Measurements from ENCODE around the gene KIAA0513. TPM values are rescaled to one million over a fixed set of nuclear protein-coding genes. Genes with fewer than 3 reads are reported as not detected.
A peak's percentile ranks its signal among the peaks of the same experiment; 100 is the strongest.
"Not testable (repeated sequence)": the region's sequence is repeated elsewhere in the genome, so short reads cannot be mapped to it uniquely, and the experiment has no call there.

The KIAA0513 gene
- total RNA-seq, 1 experiment from 2014 or later, result 8.9 TPM

GRCh38 chr16:85111184-85111583, 83.6 kb downstream of the KIAA0513 start:
- DNase-seq (ENCODE audit: low spot score), result no peak

- no peak for DNase-seq (ENCODE audit: low spot score)
Observed at GRCh38 chr16:85112364-85112763, 84.8 kb downstream of the KIAA0513 start, which contains the start of gene CIBAR2. Gene CIBAR2 (minus strand): TSS chr16:85112472. CDS start chr16:85112352, 120 bp downstream.

DNA sequence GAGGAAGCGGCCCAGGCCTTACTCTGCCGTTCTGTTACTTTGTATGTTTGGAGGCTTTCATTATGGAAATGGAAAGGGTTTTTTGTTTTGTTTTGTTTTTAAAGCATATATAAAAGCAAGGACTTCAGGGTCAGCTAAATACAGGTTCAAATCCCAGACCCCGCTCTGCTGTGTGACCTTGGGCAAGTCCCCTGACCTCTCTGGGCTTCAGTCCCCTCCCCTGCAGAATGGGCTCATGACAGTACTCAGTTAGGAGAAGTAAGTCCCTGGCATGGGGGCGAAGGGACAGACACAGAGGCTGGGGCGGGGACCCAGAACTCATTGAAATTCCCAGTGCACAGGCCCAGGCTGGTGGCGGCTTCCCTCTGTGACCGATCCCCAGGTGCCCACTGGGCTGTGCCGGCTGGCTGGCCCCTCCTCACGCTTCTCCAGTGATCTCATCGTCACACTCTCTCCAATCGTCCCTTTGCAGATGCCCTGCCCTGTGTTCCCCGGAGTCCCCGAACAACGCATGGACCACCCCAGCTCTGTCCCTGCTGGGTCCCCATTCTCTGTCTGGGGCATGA, 85.7 kb downstream of the KIAA0513 start:
- DNase-seq (ENCODE audit: low spot score), result no peak

- no peak for DNase-seq (ENCODE audit: low spot score)
Observed at GRCh38 chr16:85113913-85114312, 86.3 kb downstream of the KIAA0513 start.

- DNase-seq (ENCODE audit: low spot score), result peak; percentile 75
Observed at GRCh38 chr16:85114909-85115567, 87.4 kb downstream of the KIAA0513 start.

DNA sequence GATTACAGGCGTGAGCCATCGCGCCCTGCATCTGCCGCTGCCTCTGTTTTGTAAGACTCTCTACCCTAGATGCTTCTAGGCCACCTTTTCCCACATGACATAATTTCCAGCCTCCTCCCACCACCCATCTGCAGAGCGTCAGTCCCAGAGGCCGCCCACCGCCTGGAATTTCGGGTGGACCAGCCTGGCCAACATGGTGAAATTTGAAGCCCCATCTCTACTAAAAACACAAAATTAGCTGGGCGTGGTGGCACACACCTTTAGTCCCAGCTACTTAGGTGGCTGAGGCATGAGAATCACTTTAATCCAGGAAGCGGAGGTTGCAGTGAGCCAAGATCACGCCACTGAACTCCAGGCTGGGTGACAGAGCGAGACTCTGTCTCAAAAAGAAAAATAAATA, 89.8 kb downstream of the KIAA0513 start:
- DNase-seq (ENCODE audit: low spot score), result no peak

- no peak for DNase-seq (ENCODE audit: low spot score)
Observed at GRCh38 chr16:85120006-85120340, 92.4 kb downstream of the KIAA0513 start.

DNA sequence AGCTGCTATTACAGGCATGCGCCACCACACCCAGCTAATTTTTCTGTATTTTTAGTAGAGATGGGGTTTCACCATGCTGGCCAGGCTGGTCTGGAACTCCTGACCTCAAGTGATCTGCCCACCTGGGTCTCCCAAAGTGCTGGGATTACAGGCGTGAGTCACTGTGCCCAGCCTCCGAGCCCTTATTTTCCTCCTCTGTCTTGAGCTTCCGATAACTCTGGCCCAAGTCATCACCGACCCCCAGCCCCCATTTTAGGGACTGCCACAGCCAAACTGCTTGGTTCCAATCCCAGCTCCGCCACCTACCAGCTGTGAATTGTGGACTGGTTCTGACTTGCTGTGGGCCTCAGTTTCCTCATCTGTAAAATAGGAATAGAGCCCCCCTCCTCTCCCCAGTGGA, 95.8 kb downstream of the KIAA0513 start:
- not testable (repeated sequence) for DNase-seq (ENCODE audit: low spot score)

GRCh38 chr16:85123891-85124635, 96.5 kb downstream of the KIAA0513 start:
- DNase-seq (ENCODE audit: low spot score), result peak; percentile 69

DNA sequence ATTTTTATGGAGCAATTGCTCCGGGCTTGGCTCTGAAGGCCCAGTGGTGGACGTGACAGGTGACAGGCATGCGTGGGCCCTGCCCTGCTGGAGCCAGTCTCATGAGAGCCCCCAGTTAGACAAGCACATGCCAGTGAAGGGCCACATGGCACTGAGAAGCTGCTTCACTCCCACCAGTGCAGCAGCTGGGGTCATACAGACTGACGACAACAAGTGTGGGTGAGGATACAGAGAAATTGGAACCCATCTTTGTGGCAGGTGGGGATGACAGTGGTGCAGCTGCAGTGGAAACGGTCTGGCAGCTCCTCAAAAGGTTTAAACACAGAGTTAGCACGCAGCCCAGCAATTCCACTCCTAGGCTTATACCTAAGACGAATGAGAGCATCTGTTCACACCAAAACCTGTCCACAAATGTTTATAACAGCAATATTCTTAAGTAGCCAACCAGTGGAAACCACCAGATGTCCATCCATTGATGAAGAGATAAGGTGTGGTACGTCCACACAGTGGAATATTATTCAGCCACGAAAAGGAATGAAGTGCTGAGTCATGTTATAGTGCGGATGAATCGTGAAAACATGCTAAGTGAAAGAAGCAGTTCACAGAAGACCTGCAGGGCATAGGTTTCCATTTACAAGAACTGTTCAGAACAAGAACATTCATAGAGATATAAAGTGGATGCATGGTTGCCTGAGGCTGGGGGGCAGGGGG, 97.2 kb downstream of the KIAA0513 start:
- peak; percentile 28 for DNase-seq (ENCODE audit: low spot score)

- DNase-seq (ENCODE audit: low spot score), result no peak
Observed at GRCh38 chr16:85125570-85126393, 98.2 kb downstream of the KIAA0513 start.

DNA sequence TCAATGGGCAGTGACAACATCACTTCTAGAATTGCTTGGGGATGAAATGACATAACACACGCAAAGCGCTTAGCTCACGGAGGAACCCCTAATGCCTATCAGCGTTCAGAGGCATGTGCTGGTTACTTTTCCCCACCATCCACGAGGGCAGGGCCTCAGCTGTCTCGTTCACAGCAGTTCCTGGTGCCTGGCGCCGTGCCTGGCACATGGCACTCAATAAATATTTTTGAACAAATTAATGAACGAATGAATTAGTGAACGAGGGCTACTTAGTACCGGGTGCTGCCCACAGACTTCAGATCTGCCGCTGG, 98.8 kb downstream of the KIAA0513 start:
- DNase-seq (ENCODE audit: low spot score), result no peak

DNA sequence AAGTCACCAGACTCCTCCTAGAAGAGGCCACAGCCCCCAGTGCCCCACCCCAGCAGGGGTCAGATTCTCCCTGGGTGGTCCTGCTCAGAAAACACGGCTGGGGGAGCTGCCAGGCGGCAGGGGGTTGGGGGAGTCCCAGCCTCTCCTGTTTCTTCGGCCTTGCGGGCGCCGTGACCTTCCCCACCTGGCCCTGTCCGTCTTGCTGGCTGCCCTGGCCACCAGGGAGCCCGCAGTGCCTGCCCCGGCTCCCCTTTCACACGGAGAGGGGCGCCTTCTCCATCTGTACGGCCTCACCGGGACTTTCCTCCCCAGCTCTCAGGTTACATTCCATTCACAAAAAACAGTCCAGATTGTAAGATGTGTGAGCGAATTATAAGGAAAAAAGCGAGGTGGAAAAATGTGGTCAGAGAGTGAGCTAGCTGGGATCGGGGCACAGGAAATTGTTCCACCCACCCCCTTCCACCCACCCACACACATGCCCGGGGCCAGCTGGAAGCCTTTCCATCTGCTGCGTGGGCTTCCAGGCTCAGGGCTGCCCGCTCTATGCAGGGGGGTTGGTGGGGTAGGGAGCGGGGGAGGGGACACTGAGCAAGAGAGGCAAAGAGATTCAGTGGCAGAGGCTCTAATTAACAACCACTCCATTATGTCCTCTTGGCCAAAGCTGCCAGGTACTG, 99.2 kb downstream of the KIAA0513 start:
- peak; percentile 66 for DNase-seq (ENCODE audit: low spot score)

- no peak for DNase-seq (ENCODE audit: low spot score)
Observed at GRCh38 chr16:85127379-85127723, 99.8 kb downstream of the KIAA0513 start.

DNA sequence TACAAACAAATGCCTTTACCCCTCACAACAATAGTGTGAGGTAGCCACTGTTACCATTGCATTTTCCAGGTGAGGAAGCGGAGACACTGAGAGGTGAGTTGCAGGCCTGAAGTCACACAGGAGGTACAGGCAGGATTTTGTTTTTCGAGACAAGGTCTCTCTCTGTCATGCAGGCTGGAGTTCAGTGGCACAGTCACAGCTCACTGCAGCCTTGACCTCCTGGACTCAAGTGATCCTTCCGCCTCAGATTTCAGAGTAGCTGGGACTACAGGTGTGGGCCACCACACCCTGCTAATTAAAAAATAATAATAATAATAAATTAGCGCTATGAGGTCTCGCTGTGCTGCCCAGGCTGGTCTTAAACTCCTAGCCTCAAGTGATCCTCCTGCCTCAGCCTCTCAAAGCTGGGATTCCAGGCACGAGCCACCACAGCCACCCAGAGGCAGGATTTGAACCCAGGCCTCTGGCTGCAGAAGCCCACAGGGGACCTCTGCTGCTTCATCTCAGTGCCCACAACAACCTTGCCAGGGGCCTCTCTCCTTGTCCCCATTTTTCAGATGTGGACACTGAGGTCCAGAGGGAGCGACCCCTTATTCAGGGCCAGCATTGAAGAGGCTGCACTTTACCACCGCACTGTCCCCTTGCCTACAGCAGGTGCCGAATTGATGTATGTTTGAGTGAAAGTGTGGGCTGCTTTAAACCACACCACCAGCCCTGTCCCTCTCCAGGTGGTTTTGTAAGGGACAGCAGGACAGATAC, 100.7 kb downstream of the KIAA0513 start:
- no peak for DNase-seq (ENCODE audit: low spot score)

GRCh38 chr16:85129876-85130704, 102.5 kb downstream of the KIAA0513 start:
- DNase-seq (ENCODE audit: low spot score), result peak; percentile 23

GRCh38 chr16:85130705-85131028, 103.1 kb downstream of the KIAA0513 start:
- no peak for DNase-seq (ENCODE audit: low spot score)

DNA sequence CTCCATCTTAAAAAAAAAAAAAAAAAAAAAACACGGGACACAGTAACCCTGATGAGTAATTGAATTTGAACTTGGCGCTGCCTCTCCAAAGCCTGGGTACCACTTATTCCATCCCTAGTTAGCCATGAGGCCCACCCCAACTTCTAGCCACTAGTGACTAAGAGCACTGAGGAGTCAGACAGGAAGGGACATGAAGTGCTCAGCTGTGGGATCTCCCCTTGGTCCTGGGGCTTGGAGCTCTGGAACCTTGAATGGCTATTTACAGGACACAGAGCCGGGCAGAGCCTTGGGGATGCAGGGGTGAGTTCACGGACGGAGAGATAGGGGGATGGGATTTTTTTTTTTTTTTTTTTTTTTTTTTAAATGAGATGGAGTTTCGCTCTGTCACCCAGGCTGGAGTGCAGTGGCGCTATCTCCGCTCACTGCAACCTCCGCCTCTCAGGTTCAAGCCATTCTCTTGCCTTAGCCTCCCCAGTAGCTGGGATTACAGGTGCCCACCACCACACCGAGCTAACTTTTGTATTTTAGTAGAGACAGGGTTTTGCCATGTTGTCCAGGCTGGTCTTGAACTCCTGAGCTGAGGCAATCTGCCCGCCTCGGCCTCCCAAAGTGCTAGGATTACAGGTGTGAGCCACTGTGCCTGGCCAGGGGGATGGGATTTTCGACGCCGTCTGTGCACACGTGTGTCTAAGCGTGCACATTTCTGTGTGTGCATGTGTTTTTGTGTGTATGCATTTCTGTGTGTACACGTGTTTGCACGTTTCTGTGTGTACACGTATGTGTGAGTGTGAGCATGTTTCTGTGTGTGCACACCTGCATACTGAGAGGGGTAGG, 105.1 kb downstream of the KIAA0513 start:
- DNase-seq (ENCODE audit: low spot score), result peak; percentile 28

- no peak for DNase-seq (ENCODE audit: low spot score)
Observed at GRCh38 chr16:85133290-85133599, 105.7 kb downstream of the KIAA0513 start.
